Measurements from ENCODE around the gene DIO2. TPM values are rescaled to one million over a fixed set of nuclear protein-coding genes. Genes with fewer than 3 reads are reported as not detected.

The DIO2 gene
- total RNA-seq, 2 experiments from 2014 or later = 0.16 to 0.23 TPM

- no peak overlapping the region for H3K27ac ChIP-seq (ENCODE audit: low read depth, low read length, poor library complexity, severe bottlenecking)
- CTCF ChIA-PET (ENCODE audit: unreplicated experiment) = no interaction called here
- H3K36me3 ChIP-seq (ENCODE audit: insufficient read depth, low read length) = no peaks in the 10 kb centered on the region
- DNase-seq (ENCODE audit: low spot score) = no peak
- intact Hi-C loops (cut with micrococcal nuclease; ENCODE audit: unreplicated experiment) = no loop called here
- H3K4me3 ChIP-seq (ENCODE audit: low read depth, low read length, poor library complexity, severe bottlenecking) = no peak overlapping the region
- no peak overlapping the region for H3K4me2 ChIP-seq (ENCODE audit: low read length)
- no peaks in the 10 kb centered on the region for H3K9me2 ChIP-seq (ENCODE audit: insufficient read depth, low read length)
- TF ChIP-seq CTCF (conservative IDR thresholded peaks at IDR 0.05; ENCODE audit: low read length) (no peak), EZH2phosphoT487 (IDR thresholded peaks at IDR 0.05; ENCODE audit: borderline replicate concordance, low read depth, low read length) (no peak)
- H3K9me3 ChIP-seq (ENCODE audit: low read length) = no peaks in the 10 kb centered on the region
- no peaks in the 10 kb centered on the region for H3K4me1 ChIP-seq (ENCODE audit: insufficient read depth, low read length, poor library complexity, severe bottlenecking)
- no TSS peak for BruUV-seq (replicated peaks)
- POLR2A ChIA-PET = interaction anchor here (1.2 kb wide), 2 partner anchors 8 to 10 kb away, joined by 3 read pairs; no protein-coding TSS in a partner anchor
- H2AFZ ChIP-seq (ENCODE audit: low read length) = no peak overlapping the region
- H4K20me1 ChIP-seq (ENCODE audit: insufficient read depth, low read length) = no peaks in the 10 kb centered on the region
- H3K79me2 ChIP-seq (ENCODE audit: insufficient read depth, low read depth, low read length) = no peaks in the 10 kb centered on the region
Observed at GRCh38 chr14:80164991-80165721, 46.1 kb downstream of the DIO2 start.

DNA sequence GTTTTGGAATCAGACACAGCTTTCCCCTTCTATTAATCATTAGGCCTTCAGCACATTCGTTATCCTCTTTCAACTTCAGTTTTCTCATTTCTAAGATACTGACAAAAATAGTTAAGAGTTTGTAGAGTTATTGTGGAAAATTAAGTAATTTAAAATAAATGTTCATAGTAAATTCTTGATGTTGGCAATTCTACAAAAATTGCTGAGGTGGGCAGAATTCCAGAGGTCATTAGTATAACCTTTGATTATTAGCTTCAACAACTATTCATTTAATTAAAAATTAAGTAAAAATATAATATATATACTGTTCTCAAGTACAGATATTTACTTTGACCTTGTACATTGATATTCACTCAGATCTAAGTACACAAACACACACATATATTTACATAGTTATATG is 58.5 kb downstream of the DIO2 start:
- Histone ChIP-seq H3K4me3 (ENCODE audit: low read depth, low read length, poor library complexity, severe bottlenecking) (no peak overlapping the region), H4K20me1 (ENCODE audit: insufficient read depth, low read length) (no peaks in the 10 kb centered on the region), H3K9me2 (ENCODE audit: insufficient read depth, low read length) (peaks cover 3% of the 10 kb centered on the region; the same call in 1 of the 2 replicates), H2AFZ (ENCODE audit: low read length) (no peak overlapping the region), H3K27ac (ENCODE audit: low read depth, low read length, poor library complexity, severe bottlenecking) (no peak overlapping the region), H3K9me3 (ENCODE audit: low read length) (no peaks in the 10 kb centered on the region), H3K4me2 (ENCODE audit: low read length) (no peak overlapping the region), H3K36me3 (ENCODE audit: insufficient read depth, low read length) (no peaks in the 10 kb centered on the region), H3K4me1 (ENCODE audit: insufficient read depth, low read length, poor library complexity, severe bottlenecking) (no peaks in the 10 kb centered on the region), H3K79me2 (ENCODE audit: insufficient read depth, low read depth, low read length) (no peaks in the 10 kb centered on the region)
- ChIA-PET CTCF (ENCODE audit: unreplicated experiment) (no interaction called here), POLR2A (no interaction called here)
- DNase-seq (ENCODE audit: low spot score) = no peak
- intact Hi-C loops (cut with micrococcal nuclease; ENCODE audit: unreplicated experiment) = no loop called here
- no TSS peak for BruUV-seq (replicated peaks)
- TF ChIP-seq EZH2phosphoT487 (IDR thresholded peaks at IDR 0.05; ENCODE audit: borderline replicate concordance, low read depth, low read length) (no peak), CTCF (conservative IDR thresholded peaks at IDR 0.05; ENCODE audit: low read length) (no peak)

DNA sequence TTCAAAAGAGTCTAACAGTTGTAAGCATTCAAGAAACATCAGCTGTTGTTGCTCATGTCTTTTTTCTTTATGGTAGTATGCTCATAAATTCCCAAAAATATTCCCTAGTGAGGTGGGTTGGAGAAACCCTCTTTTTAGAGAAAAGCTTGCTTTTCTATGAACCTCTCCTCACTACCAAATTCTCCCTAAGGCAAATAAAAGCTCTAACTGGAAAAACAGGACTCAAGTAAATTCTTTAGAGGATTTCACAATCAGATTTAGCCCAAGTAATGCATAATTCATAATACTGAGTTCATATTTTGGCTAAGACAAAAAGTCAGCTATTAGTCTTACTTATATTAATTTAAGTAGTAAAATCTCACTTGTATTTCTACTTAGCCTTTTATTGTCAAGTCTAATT is 59.1 kb downstream of the DIO2 start:
- no TSS peak for BruUV-seq (replicated peaks)

More for the DNA sequence above, 59.1 kb downstream of the DIO2 start:
- ChIA-PET POLR2A (no interaction called here), CTCF (ENCODE audit: unreplicated experiment) (no interaction called here)
- no peaks in the 10 kb centered on the region for H3K79me2 ChIP-seq (ENCODE audit: insufficient read depth, low read depth, low read length)
- H3K27ac ChIP-seq (ENCODE audit: low read depth, low read length, poor library complexity, severe bottlenecking) = no peak overlapping the region
- H3K4me1 ChIP-seq (ENCODE audit: insufficient read depth, low read length, poor library complexity, severe bottlenecking) = no peaks in the 10 kb centered on the region
- no peaks in the 10 kb centered on the region for H3K36me3 ChIP-seq (ENCODE audit: insufficient read depth, low read length)
- H2AFZ ChIP-seq (ENCODE audit: low read length) = no peak overlapping the region
- H3K9me2 ChIP-seq (ENCODE audit: insufficient read depth, low read length) = peaks cover 3% of the 10 kb centered on the region; the same call in 1 of the 2 replicates
- DNase-seq (ENCODE audit: low spot score) = no peak
- intact Hi-C loops (cut with micrococcal nuclease; ENCODE audit: unreplicated experiment) = no loop called here
- no peaks in the 10 kb centered on the region for H3K9me3 ChIP-seq (ENCODE audit: low read length)
- H3K4me2 ChIP-seq (ENCODE audit: low read length) = no peak overlapping the region
- no peaks in the 10 kb centered on the region for H4K20me1 ChIP-seq (ENCODE audit: insufficient read depth, low read length)
- TF ChIP-seq EZH2phosphoT487 (IDR thresholded peaks at IDR 0.05; ENCODE audit: borderline replicate concordance, low read depth, low read length) (no peak), CTCF (conservative IDR thresholded peaks at IDR 0.05; ENCODE audit: low read length) (no peak)
- no peak overlapping the region for H3K4me3 ChIP-seq (ENCODE audit: low read depth, low read length, poor library complexity, severe bottlenecking)

All from OCI-LY7 (cell line).